Thyroid gland (tissue), 4 donors: ENCODE results near the gene CCR6. TPM values are rescaled to one million over a fixed set of nuclear protein-coding genes. Genes with fewer than 3 reads are reported as not detected.
A peak's percentile ranks its signal among the peaks of the same experiment; 100 is the strongest.

Experiments
- DNase-seq, 2 donors: peaks; one replicate each; pipeline ENCODE4 v3.0.0-alpha.2; 2019
- H3K27ac ChIP-seq, 3 donors: fragments of 200-600 bp; sonication (generic); 1 replicate in 2 of 3; 2 replicates in 1 of 3; pipeline ENCODE4 v1.5.1; 2016 to 2019; ENCODE audit warnings: mild to moderate bottlenecking in 1 of 3, moderate library complexity in 1 of 3
- H3K27me3 ChIP-seq: fragments of 200-600 bp; sonication (generic); one replicate; pipeline ENCODE4 v1.5.1; 2019
- H3K36me3 ChIP-seq, 2 donors: fragments of 200-600 bp; sonication (generic); one replicate each; pipeline ENCODE4 v1.5.1; 2016 to 2019
- H3K4me1 ChIP-seq, 2 donors: fragments of 200-600 bp; sonication (generic); one replicate each; pipeline ENCODE4 v1.5.1; 2017 to 2019
- H3K4me3 ChIP-seq, 3 donors: fragments of 200-600 bp; sonication (generic); replicated peaks in 1 of 3; 1 replicate in 2 of 3; 2 replicates in 1 of 3; pipeline ENCODE4 v1.5.1; 2016; ENCODE audit warnings: mild to moderate bottlenecking in 1 of 3
- H3K9me3 ChIP-seq: fragments of 200-600 bp; sonication (generic); one replicate; pipeline ENCODE4 v1.5.1; 2017
- CTCF ChIP-seq, 6 experiments: fragments of 200-600 bp in 3 of 6; fragments of 450-650 bp in 3 of 6; sonication (generic) in 3 of 6; IDR thresholded peaks; one replicate each; pipeline ENCODE4 v1.5.1; 2016 to 2019; ENCODE audit warnings: antibody characterized with exemption in 6 of 6, mild to moderate bottlenecking in 2 of 6, inconsistent platforms in 1 of 6, moderate library complexity in 1 of 6
- POLR2A ChIP-seq, 2 donors: fragments of 450-650 bp; IDR thresholded peaks; one replicate each; pipeline ENCODE4 v1.6.1; 2017; ENCODE audit warnings: antibody characterized with exemption in 2 of 2, mild to moderate bottlenecking in 2 of 2, moderate library complexity in 1 of 2
- WGBS, 2 donors: methylation state at CpG; one replicate each; pipeline ENCODE4 v1.1.5; 2017; 5-methylcytosine and 5-hydroxymethylcytosine counted together
- intact Hi-C: fragments of 100-400 bp; cut with DNase I; formaldehyde crosslinking; loops from one replicate; pipeline ENCODE4 v1.15.1; 2023
- total RNA-seq, 4 donors: library from RNA; depleted of rRNA; stranded (reverse); fragments of >200 nt; gene quantifications; one replicate each; pipeline ENCODE4 v1.2.3, GENCODE V29; 2016

CCR6 gene
- total RNA-seq, 4 donors from 2014 or later = 0.78 TPM; not detected in 3

- H3K4me3 ChIP-seq = no peak overlapping the region
- no peak overlapping the region for H3K27ac ChIP-seq
- TF ChIP-seq POLR2A (IDR thresholded peaks at IDR 0.05) (no peak), CTCF (IDR thresholded peaks at IDR 0.05) (no peak)
- H3K36me3 ChIP-seq = no peaks in the 10 kb centered on the region
- WGBS, 2 donors = 70 to 73% methylated on average over 6 of the region's 6 CpGs
- intact Hi-C loops = no loop called here
- no peaks in the 10 kb centered on the region for H3K27me3 ChIP-seq
- H3K9me3 ChIP-seq = no peaks in the 10 kb centered on the region
- peak in 1 of 2 donors; percentile 41 for DNase-seq
- no peaks in the 10 kb centered on the region for H3K4me1 ChIP-seq
Measured at GRCh38 chr6:167109651-167110050, 13.2 kb upstream of the CCR6 start.

- no peak for DNase-seq
- no peak for TF ChIP-seq POLR2A (IDR thresholded peaks at IDR 0.05)
- no peak for TF ChIP-seq CTCF (IDR thresholded peaks at IDR 0.05)
- Histone ChIP-seq H3K4me1 (peaks cover 8 to 9% of the 10 kb centered on the region in 2 donors), H3K4me3 (no peak overlapping the region), H3K27ac (no peak overlapping the region), H3K27me3 (no peaks in the 10 kb centered on the region), H3K36me3 (no peaks in the 10 kb centered on the region), H3K9me3 (no peaks in the 10 kb centered on the region)
- intact Hi-C loops = no loop called here
- WGBS, 2 donors = 70 to 72% methylated on average over 3 of the region's 3 CpGs
Measured at GRCh38 chr6:167111597-167111996, 11.3 kb upstream of the CCR6 start.

GRCh38 chr6:167112421-167112820 is 10.5 kb upstream of the CCR6 start:
- intact Hi-C loops = no loop called here
- TF ChIP-seq POLR2A (IDR thresholded peaks at IDR 0.05) (no peak), CTCF (IDR thresholded peaks at IDR 0.05) (no peak)
- 90% methylated on average over 8 of the region's 8 CpGs for WGBS, 2 donors
- no peaks in the 10 kb centered on the region for H3K9me3 ChIP-seq
- no peak for DNase-seq
- no peak overlapping the region for H3K4me3 ChIP-seq
- peaks cover 10 to 11% of the 10 kb centered on the region in 2 donors for H3K4me1 ChIP-seq
- H3K27ac ChIP-seq = no peak overlapping the region
- no peaks in the 10 kb centered on the region for H3K36me3 ChIP-seq
- H3K27me3 ChIP-seq = no peaks in the 10 kb centered on the region

GRCh38 chr6:167113047-167113754 is 9.7 kb upstream of the CCR6 start:
- H3K27ac ChIP-seq = no peak overlapping the region
- peaks cover 10 to 11% of the 10 kb centered on the region in 2 donors for H3K4me1 ChIP-seq
- intact Hi-C loops = no loop called here
- H3K27me3 ChIP-seq = no peaks in the 10 kb centered on the region
- no peak for DNase-seq
- no peak for TF ChIP-seq CTCF (IDR thresholded peaks at IDR 0.05)
- TF ChIP-seq POLR2A (IDR thresholded peaks at IDR 0.05) = no peak
- H3K36me3 ChIP-seq = no peaks in the 10 kb centered on the region
- 84 to 85% methylated on average over 8 of the region's 8 CpGs for WGBS, 2 donors
- H3K4me3 ChIP-seq = no peak overlapping the region
- no peaks in the 10 kb centered on the region for H3K9me3 ChIP-seq
